Measurements from ENCODE around the gene CAPN7.
"Not testable (repeated sequence)": the region's sequence is repeated elsewhere in the genome, so short reads cannot be mapped to it uniquely, and the experiment has no call there.

CAPN7 gene

DNA sequence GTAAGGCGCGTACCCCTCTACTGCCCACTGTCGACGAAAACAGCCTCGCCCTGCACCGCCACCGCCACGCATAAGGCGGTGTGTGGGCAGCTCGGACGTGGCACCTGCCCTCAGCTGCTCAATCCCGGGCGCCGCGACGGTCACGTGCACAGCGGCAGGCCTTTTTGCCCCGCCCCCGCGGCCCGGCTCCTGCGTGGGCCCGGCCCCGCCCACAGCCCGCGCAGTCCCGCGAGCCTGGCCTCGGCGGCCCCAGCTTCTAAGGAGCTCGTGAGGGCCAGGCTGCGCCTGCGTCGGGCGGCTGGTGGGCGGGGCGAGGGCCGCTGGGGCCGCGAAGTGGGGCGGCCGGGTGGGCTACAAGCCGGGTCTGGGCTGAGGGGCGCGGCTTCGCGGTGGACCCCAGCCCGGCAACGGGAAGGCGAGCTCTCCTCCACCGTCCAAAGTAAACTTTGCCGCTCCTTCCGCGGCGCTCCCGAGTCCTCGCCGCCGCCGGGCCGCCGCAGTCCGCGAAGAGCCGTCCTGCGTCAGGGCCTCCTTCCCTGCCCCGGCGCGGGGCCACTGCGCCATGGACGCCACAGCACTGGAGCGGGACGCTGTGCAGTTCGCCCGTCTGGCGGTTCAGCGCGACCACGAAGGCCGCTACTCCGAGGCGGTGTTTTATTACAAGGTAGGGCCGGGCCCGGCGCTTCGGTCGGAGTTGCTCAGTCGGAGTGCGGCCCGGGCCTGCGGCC lies at the start of gene CAPN7:
Gene CAPN7, plus strand, starts transcription at position 313 of the 728 bp plus-strand sequence. Its CDS starts 250 bp downstream, at position 563.
- DNase-seq (ENCODE audit: low spot score): peak; percentile 94

DNA sequence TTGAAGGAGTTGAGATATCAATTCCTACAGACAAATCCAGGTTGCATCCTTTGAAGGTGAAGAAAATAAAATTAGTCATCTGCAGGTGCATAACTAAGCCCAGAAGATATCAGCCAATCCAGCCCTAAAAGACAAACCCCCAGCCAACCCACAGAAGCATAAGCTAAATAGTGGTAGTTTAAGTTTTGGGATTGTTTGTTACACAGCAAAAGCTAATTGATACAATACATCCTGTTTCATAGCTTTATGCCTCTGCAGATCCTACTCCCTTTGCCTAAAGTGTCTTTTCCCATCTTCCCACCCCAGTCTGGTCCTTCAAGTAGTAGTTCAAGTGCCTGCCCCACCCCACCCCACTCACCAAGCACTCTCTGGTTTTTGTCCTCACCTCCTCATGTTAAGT lies 48.6 kb upstream of the CAPN7 start:
- no peak for DNase-seq (ENCODE audit: low spot score)

DNA sequence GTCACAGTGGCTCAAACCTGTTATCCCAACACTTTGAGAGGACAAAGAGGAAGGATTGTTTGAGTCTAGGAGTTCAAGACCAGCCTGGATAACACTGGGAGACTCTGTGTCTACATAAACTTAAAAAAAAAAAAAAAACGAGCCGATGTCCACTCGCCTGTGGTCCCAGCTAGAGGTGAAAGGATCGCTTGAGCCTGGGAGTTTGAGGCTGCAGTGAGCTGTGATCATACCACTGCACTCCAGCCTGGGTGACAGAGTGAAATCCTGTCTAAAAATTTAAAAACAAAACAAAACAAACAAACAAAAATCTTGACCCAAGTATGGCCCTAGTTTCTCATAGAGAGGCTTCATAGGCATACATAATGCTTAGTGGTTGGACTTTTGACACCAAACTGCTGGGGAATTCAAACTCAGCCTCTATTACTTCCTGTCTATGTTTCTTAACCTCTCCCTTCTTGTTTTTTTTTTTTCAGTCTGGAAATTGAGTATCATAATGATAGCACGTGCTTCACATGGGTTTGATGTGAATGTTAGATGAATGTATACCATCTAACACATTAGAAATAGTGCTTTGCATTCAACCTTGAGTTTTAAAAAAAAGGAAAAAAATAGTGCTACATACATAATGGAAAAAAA lies 46.4 kb upstream of the CAPN7 start:
- no peak for DNase-seq (ENCODE audit: low spot score)

DNA sequence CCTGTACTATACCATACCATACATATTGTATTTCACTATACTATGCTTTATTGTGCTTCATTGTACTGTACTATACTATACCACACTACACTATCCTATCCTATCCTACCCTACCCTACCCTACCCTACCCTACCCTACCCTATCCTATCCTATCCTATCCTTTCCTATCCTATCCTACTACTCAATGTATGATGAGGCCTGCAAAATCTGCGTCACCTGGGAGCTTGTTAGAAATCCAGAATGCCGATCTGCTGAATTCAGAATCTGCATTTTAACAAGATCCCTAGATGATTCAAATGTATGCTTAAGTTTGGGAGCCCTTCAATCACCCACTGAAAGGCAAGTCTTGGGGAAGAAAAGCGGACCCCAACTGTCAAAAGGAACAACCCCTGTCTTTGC lies 45.4 kb upstream of the CAPN7 start:
- no peak for DNase-seq (ENCODE audit: low spot score)

DNA sequence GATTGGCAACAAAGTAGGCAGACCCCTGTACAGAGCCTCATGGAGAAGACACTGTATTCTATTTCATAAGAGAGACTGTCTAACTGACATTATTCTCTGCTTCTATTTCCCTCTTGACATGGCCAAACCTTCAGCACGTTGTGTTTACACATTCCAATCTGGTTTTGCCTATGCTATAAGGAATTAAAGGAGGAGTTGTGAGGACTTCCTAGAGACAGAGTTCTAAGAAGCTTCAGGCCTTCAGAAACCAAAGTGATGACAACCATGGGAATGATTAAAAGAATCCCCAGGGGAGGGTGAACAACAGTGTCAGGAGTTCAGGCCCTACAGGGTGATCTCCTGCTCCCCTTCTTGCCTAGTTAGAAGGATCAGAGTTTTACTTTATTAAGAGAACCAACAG lies 44.9 kb upstream of the CAPN7 start:
- no peak for DNase-seq (ENCODE audit: low spot score)

DNA sequence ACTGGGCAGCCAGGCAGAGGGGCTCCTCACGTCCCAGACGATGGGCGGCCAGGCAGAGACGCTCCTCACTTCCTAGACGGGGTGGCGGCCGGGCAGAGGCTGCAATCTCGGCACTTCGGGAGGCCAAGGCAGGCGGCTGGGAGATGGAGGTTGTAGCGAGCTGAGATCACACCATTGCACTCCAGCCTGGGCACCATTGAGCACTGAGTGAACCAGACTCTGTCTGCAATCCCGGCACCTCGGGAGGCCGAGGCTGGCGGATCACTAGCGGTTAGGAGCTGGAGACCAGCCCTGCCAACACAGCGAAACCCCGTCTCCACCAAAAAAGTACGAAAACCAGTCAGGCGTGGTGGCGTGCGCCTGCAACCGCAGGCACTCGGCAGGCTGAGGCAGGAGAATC lies 42.4 kb upstream of the CAPN7 start:
- DNase-seq (ENCODE audit: low spot score): not testable (repeated sequence)

DNA sequence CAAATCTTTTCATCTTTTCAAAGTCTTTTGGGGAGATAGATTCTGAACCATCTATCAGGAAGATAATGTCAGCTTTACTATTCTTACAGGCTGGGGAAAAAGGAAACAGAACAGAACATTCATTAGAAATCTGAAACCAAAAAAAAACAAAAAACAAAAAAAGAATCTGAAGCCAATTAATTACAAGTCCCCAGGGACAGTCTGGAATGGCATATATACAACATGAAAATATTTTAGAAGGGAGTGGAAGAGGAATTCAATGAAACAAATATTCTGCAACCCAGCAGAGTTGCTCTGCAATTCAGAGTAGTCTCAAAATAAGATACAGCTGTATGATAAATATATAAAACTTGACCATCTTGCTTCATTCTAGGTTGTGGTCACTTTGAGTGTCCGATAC lies 41.7 kb upstream of the CAPN7 start:
- no peak for DNase-seq (ENCODE audit: low spot score)

DNA sequence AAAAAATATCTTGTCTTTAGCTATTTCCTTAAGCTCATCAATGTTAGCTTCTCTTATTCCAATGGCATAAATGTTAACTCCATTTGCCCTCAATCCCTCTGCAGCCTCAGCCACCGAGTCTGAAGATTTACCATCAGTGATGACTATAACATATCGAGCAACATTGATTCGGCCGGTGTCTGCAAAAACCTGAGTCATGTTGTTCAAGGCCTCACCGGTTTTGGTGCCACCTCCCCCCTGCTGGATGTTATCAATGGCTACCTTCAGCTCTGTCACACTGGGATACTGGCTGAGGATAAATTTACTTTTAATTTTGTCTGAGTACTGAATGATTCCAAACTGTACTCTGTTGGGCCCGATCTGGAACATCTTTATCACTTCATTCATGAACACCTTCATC lies 41.0 kb upstream of the CAPN7 start:
- no peak for DNase-seq (ENCODE audit: low spot score)

DNA sequence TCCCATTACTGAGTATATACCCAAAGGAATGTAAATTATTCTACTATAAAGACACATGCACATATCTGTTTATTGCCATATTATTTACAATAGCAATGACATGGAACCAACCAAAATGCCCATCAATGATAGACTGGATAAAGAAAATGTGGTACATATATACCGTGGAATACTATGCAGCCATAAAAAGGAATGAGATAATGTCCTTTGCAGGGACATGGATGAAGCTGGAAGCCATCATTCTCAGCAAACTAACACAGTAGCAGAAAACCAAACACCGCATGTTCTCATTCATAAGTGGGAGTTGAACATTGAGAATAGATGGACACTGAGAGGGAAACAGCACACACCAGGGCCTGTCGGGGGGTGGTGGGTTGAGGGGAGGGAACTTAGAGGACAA lies 39.7 kb upstream of the CAPN7 start:
- not testable (repeated sequence) for DNase-seq (ENCODE audit: low spot score)

DNA sequence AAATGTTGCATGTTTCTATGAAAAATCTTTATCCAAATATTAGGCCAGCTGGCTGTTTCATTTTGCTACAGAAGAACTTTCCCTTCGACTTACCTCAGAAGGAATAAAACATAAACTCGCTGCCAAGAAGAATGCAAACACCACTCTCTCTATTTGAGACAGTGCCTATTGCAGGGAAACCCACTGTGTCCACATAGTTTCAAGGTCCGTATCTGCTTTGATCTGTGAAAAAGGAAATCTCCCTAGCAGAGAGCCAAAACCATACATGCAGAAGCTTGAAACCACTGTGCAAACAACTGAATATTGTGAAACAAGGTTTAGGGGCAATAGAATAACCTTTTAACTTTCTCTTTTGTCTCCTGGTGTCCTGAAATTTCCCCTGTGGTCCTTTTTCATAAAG lies 35.0 kb upstream of the CAPN7 start:
- no peak for DNase-seq (ENCODE audit: low spot score)

DNA sequence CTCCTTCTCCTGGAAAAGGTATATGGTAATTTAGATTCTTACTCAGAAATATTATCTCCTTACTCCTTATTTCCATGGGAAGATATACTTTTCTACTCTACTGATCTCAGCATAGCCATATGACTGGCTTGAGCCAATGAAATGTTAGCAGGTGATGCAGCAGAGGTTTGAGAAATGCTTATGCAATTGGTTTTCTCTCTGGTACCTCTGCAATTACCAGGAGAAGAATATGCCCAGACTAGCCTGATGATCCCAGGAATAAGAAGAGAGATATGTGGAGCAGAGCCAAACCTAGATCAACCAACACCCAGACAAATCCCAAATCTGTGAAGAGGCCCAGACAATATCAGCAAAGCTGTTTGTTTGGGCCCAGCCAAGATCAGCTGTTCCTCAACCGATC lies 33.2 kb upstream of the CAPN7 start:
- DNase-seq (ENCODE audit: low spot score): no peak

DNA sequence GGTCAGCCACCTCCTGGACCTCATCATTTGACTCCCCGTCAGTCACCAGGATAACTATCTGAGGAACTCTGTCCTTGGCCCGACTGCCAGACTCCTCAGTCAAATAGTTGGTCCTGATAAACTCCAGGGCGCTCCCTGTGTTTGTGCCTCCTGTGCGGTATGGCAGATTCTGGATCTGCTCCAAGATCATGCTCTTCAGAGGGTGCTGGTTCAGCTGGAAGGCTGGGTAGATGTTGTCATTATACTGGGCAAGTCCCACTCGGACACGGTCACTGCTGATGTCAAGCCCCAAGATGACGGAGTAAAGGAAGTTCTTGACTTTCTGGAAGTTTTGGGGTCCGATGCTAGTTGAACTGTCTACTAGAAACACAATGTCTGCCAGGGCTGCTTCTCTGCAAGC lies 31.1 kb upstream of the CAPN7 start:
- no peak for DNase-seq (ENCODE audit: low spot score)

DNA sequence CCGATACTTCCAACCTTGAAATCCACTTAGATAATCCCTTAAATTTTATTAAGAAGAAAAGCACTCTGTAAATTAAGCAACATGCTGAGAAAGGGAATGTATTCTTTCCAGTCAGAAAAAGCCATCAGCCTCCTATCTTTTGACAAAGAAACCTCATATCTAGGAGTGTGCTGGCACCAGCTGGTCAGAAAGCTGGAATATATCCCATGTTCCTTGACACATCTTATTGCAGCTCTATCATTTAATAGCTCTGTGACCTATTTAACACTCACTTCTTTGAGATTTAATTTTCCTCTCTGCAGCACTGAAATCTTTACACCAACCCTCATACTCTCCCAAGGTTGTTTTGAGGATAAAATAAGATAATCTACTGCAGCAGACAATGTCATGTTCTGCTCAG lies 30.4 kb upstream of the CAPN7 start:
- DNase-seq (ENCODE audit: low spot score): no peak

DNA sequence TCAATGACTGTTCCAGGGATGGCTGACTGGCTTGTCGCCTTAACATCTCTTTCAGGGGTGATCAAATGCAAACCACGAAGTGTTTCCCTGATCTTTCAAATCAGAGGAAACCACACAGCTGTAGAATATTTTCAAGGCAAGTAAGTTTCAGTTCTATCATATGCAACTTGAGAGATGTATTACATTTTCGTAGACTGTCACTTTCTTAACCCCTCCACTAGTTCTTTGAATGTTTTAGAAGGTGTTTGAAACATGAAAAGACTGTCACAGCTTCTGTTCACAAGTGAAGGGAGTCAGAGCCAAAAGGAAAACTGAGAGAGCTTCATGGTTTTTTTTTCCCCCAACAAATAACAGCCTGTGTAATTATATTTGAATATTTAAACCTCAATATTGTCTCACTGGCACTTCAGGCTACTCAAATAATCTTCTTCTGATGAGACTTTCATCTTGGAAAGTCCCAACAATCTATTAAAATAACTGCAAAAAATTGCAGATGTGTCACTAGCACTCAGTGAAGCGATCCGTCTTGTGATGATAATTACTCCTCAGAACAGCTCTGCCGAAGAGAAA lies 25.9 kb upstream of the CAPN7 start:
- DNase-seq (ENCODE audit: low spot score): no peak

DNA sequence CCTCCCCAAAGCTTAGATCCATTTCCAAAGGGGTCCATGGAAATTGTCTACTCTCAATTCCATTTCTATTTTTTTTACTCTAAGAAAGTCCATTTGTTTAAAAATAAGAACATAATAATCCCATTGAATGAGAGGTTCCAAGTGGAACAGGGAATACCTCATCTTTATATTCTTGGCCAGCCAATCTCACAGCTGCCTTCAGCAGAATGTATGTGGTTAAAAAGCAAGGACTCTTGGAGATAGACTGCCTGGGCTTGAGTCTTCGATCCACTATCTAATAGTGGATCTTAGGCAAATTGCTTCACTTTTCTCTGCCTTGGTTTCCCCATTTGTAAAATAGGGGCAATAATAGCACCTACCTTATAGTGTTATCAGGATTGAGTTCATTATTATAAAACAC lies 24.5 kb upstream of the CAPN7 start:
- no peak for DNase-seq (ENCODE audit: low spot score)

DNA sequence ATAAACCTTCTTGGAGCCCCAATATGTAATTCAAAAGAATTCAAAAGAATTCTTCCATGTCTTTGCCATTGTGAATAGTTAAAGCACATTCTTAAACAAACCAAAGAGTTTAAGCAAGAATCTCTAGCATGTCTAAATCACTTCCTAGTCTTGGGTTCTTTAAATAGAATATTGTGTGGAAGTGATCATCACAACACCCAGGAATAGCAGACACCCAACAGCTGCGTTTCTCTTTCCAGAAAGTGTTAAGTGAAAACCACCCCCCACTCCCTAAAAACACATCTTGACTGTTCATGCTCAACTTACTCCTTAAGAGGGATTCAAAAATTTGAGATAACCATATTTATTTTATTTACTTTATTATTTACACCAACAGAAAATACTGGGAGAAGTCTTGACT lies 24.1 kb upstream of the CAPN7 start:
- no peak for DNase-seq (ENCODE audit: low spot score)

DNA sequence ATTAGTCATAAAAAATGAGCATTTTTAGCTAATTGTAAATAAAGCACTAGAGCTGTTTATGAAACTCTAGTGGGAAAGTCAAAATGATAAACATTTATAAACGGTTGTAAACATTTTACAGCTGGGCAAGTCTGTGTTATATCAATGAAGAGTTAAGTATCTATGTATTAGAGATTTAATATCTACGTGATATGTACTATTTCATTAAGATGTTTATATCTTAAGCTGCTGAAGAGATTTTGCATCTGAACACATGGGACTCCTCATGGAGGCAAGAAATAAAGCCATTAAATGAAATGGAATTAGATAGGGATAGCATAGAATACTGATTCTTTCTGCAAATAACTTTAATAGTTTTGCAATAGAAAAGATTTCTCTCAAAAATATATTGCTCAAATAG lies 23.0 kb upstream of the CAPN7 start:
- no peak for DNase-seq (ENCODE audit: low spot score)

DNA sequence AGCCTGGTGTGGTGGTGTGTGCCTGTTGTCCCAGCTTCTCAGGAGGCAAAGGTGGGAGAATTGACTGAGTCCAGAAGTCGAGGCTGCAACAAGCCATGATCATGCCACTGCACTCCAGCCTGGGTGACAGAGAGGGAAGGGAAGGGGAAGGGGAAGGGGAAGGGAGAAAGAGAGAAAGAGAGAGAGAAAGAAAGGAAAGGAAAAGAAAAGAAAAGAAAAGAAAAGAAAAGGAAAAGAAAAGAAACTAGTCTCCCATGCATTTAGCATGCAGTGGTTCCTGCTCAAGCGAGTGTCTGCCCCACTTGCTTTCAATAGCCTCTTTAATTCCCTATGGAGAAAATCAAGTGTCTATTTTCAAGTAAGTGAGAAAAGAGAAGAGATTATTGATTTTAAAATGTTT lies 20.6 kb upstream of the CAPN7 start:
- DNase-seq (ENCODE audit: low spot score): no peak

DNA sequence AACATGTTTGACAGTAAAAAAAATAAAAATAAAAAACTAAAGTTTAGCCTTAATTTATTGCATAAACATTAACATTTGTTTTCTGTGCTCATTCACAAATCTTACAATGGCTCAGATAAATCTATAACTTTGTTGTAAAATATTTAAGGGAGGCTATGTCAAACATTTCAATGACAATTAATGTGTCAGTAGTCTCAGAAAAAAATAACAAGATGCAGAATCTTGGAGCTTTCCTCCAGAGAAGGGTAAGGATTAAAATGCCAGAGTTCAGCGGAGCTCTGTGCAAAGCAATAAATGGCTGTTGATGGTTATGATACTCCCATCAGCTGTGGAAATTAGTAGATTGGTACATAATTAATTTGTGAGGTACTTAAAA lies 20.0 kb upstream of the CAPN7 start:
- DNase-seq (ENCODE audit: low spot score): no peak

DNA sequence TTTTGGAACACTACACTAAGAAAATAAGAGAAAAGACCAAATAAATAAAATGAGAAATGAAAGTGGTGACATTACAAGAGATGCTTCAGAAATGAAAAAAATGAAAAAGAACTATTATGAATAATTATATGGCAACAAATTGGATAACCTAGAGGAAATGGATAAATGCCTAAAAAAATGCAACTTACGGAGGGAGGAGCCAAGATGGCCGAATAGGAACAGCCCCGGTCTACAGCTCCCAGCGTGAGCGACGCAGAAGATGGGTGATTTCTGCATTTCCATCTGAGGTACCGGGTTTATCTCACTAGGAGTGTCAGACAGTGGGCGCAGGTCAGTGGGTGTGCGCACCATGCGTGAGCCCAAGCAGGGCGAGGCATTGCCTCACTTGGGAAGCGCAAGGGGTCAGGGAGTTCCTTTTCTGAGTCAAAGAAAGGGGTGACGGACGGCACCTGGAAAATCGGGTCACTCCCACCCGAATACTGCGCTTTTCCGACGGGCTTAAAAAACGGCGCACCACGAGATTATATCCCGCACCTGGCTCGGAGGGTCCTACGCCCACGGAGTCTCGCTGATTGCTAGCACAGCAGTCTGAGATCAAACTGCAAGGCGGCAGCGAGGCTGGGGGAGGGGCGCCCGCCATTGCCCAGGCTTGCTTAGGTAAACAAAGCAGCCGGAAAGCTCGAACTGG lies 19.4 kb upstream of the CAPN7 start:
- DNase-seq (ENCODE audit: low spot score): peak; percentile 31

DNA sequence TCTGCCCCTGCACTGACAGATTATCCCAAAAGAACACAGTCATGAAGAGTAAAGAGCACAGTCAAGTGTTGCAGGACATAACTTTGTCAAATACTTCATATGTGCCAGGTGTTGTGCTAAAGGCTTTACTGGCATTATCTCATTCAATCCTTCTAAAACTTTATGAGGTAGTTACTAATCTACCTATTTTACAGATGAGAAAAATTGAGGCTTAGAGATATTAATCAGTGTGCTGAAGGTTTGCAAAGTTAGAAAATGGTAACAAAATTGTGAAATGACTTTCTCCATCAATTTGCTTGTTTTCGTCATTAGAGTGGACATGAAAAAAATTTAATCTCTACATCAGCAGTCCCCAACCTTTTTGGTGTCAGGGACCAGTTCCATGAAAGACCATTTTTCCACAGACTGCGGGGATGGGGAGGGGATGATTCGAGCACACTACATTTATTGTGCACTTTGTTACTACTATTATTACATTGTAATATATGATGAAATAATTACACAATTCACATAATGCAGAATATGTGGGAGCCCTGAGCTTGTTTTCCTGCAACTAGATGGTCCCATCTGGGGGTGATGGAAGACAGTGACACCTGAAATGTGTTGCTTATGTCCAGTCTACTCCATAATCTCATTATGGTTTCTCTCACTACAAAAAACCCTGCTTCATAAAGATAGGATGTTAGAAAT lies 8.6 kb upstream of the CAPN7 start:
- no peak for DNase-seq (ENCODE audit: low spot score)

DNA sequence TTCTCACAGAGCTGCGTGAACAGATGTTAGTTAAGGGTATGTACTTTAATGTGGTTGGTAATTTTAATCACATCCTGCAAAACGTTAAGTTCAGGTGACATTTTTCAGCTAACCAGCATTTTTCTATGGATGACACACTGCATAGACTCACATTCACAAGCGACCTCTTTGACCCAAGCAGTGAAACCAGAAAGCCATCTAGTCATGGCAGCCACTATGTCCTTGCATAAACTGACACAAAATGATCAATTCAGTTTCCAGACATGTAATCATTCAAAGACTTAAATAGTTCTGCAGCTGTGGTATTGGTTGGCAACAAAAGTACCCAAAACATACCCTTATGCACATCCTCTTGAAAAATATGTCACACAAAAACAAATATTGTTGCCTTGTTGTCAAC lies 7.4 kb upstream of the CAPN7 start:
- DNase-seq (ENCODE audit: low spot score): no peak

Data from RKO (cell line).